HepG2 (cell line): ENCODE measurements around the gene FIBP. TPM values are rescaled to one million over a fixed set of nuclear protein-coding genes. Genes with fewer than 3 reads are reported as not detected.

Experiments used
- ATAC-seq: fragments of 200-7000 bp; cut with Tn5 transposase; 3 replicates; pipeline ENCODE4 v1.9.1; 2020; ENCODE audit warnings: mild to moderate bottlenecking, moderate library complexity
- BruUV-seq: library from RNA; stranded (reverse); fragments of 400-500 nt; replicated peaks from 2 replicates; lab custom pipeline; 2021; lab: Mats Ljungman, UMichigan
- CTCF ChIA-PET: fragments of 300-600 bp; formaldehyde crosslinking; extraction: SDS; loops from one replicate; lab custom pipeline; 2021; ENCODE audit warnings: low total read pairs, inconsistent platforms, low intra/inter-chr PET ratio; lab: Yijun Ruan, JAX
- POLR2A ChIA-PET: fragments of 350-600 bp; sonication (Branson Sonifier 250); formaldehyde crosslinking; loops from one replicate; lab custom pipeline; 2020; ENCODE audit warnings: antibody characterized with exemption, inconsistent platforms; lab: Yijun Ruan, JAX
- DNase-seq: peaks from one replicate; pipeline ENCODE4 v3.0.0-alpha.2; 2015; ENCODE audit warnings: low spot score
- FAIRE-seq: peaks from 3 replicates; lab custom pipeline; 2011; peaks lifted over from hg19 to GRCh38; lab: Jason Lieb, UNC
- H2AFZ ChIP-seq: one replicate; pipeline ENCODE4 v1.6.1; 2011; ENCODE audit warnings: low read length, inconsistent platforms
- H3K27ac ChIP-seq: fragments of 300-600 bp; 3 replicates; pipeline ENCODE4 v1.8.0; 2011; ENCODE audit warnings: mixed run types, mild to moderate bottlenecking, mixed read lengths, low read length, inconsistent platforms; ENCODE audit not compliant: insufficient read depth; ENCODE audit errors: extremely low read length
- H3K27me3 ChIP-seq, 2 experiments: fragments of 200-600 bp in 1 of 2; 2 replicates in 1 of 2; 3 replicates in 1 of 2; pipeline versions ENCODE4 v1.6.0 to v1.8.0; 2011; ENCODE audit warnings: low read length in 2 of 2, mild to moderate bottlenecking in 2 of 2, moderate library complexity in 2 of 2, inconsistent platforms in 1 of 2; ENCODE audit not compliant: insufficient read depth in 2 of 2, control insufficient read depth in 1 of 2
- H3K36me3 ChIP-seq, 2 experiments: fragments of 200-600 bp in 1 of 2; replicated peaks in 1 of 2; 2 replicates in 1 of 2; 3 replicates in 1 of 2; pipeline versions ENCODE4 v1.5.1 to v1.8.0; 2011; ENCODE audit warnings: low read length in 2 of 2, inconsistent platforms in 1 of 2; ENCODE audit not compliant: insufficient read depth in 2 of 2, control insufficient read depth in 1 of 2
- H3K4me1 ChIP-seq: 2 replicates; pipeline ENCODE4 v1.5.1; 2012; ENCODE audit warnings: low read length, inconsistent platforms; ENCODE audit not compliant: insufficient read depth
- H3K4me2 ChIP-seq: 2 replicates; pipeline ENCODE4 v1.6.0; 2011; ENCODE audit warnings: low read depth, low read length, inconsistent platforms
- H3K4me3 ChIP-seq, 3 experiments: fragments of 200-600 bp in 1 of 3; sonication (generic), shearing (Covaris generic) in 1 of 3; replicated peaks in 1 of 3; 2 replicates each; pipeline ENCODE4 v1.5.1; 2011 to 2016; ENCODE audit warnings: low read length in 3 of 3, inconsistent platforms in 2 of 3, low read depth in 2 of 3, mild to moderate bottlenecking in 2 of 3, control low read depth in 1 of 3, mixed read lengths in 1 of 3; ENCODE audit not compliant: insufficient read depth in 1 of 3
- H3K79me2 ChIP-seq: one replicate; pipeline ENCODE4 v1.6.1; 2011; ENCODE audit warnings: low read length, inconsistent platforms; ENCODE audit not compliant: insufficient read depth
- H3K9ac ChIP-seq: 2 replicates; pipeline ENCODE4 v1.6.0; 2011; ENCODE audit warnings: mild to moderate bottlenecking, low read depth, low read length, inconsistent platforms; ENCODE audit not compliant: insufficient read depth
- H3K9me3 ChIP-seq: 2 replicates; pipeline ENCODE4 v1.5.1; 2012; ENCODE audit warnings: mild to moderate bottlenecking, low read length
- H4K20me1 ChIP-seq: 2 replicates; pipeline ENCODE4 v1.6.0; 2011; ENCODE audit warnings: inconsistent platforms, mild to moderate bottlenecking, low read length, moderate library complexity; ENCODE audit not compliant: insufficient read depth
- ARID2 ChIP-seq: sonication (generic); formaldehyde crosslinking; IDR thresholded peaks from 2 replicates; pipeline ENCODE4 v1.8.1; 2022; ENCODE audit warnings: mild to moderate bottlenecking, missing genetic modification reagents, borderline replicate concordance
- ARNT2 ChIP-seq: sonication (generic); formaldehyde crosslinking; IDR thresholded peaks from 2 replicates; pipeline ENCODE4 v1.8.0; 2022; ENCODE audit warnings: mild to moderate bottlenecking, low read depth, missing genetic modification reagents, moderate library complexity
- ESRRA ChIP-seq: sonication (generic); formaldehyde crosslinking; IDR thresholded peaks from 2 replicates; pipeline ENCODE4 v1.5.1; 2020; ENCODE audit warnings: mild to moderate bottlenecking, low read depth, missing genetic modification reagents
- HES4 ChIP-seq: sonication (generic); formaldehyde crosslinking; IDR thresholded peaks from 2 replicates; pipeline ENCODE4 v1.9.0; 2021; ENCODE audit warnings: mild to moderate bottlenecking, missing genetic modification reagents, borderline replicate concordance
- NKX3-1 ChIP-seq: sonication (generic); formaldehyde crosslinking; IDR thresholded peaks from 2 replicates; pipeline ENCODE4 v1.5.0; 2020; ENCODE audit warnings: missing genetic modification reagents
- RFXANK ChIP-seq: IDR thresholded peaks from 2 replicates; pipeline ENCODE4 v1.6.1; 2016
- TP53 ChIP-seq: sonication (generic); formaldehyde crosslinking; conservative IDR thresholded peaks from 2 replicates; pipeline ENCODE4 v1.4.0; 2020; ENCODE audit warnings: missing genetic modification reagents
- ZBTB1 ChIP-seq: sonication (generic); formaldehyde crosslinking; IDR thresholded peaks from 2 replicates; pipeline ENCODE4 v1.4.0; 2020; ENCODE audit warnings: missing genetic modification reagents, borderline replicate concordance
- ZFP36L1 ChIP-seq: sonication (generic); formaldehyde crosslinking; IDR thresholded peaks from 2 replicates; pipeline ENCODE4 v1.8.0; 2022; ENCODE audit warnings: mild to moderate bottlenecking, missing genetic modification reagents, moderate library complexity
- ZFYVE20 ChIP-seq: sonication (generic); formaldehyde crosslinking; IDR thresholded peaks from 2 replicates; pipeline ENCODE4 v1.8.0; 2023; ENCODE audit warnings: low read depth, mild to moderate bottlenecking, moderate library complexity, missing genetic modification reagents, borderline replicate concordance
- ZNF12 ChIP-seq: sonication (generic); formaldehyde crosslinking; IDR thresholded peaks from 2 replicates; pipeline ENCODE4 v1.5.0; 2020; ENCODE audit warnings: missing genetic modification reagents
- ZNF235 ChIP-seq: sonication (generic); formaldehyde crosslinking; IDR thresholded peaks from 2 replicates; pipeline ENCODE4 v1.8.1; 2023; ENCODE audit warnings: mild to moderate bottlenecking, missing genetic modification reagents, borderline replicate concordance
- ZNF563 ChIP-seq: sonication (generic); formaldehyde crosslinking; IDR thresholded peaks from 2 replicates; pipeline ENCODE4 v1.8.0; 2022; ENCODE audit warnings: mild to moderate bottlenecking, moderate library complexity, missing genetic modification reagents
- ZXDC ChIP-seq: sonication (generic); formaldehyde crosslinking; IDR thresholded peaks from 2 replicates; pipeline ENCODE4 v1.5.0; 2020; ENCODE audit warnings: mild to moderate bottlenecking, missing genetic modification reagents
- WGBS: methylation state at CpG from one replicate; pipeline ENCODE4 v1.1.6; 2017; ENCODE audit warnings: low lambda C conversion rate; 5-methylcytosine and 5-hydroxymethylcytosine counted together
- in situ Hi-C: cut with HindIII; loops from 2 replicates; pipeline ENCODE4 v1.10.0; 2017; ENCODE audit warnings: low pct_unique_long_range_greater_than_20kb; ENCODE audit not compliant: extremely low pct_ligation_motif_present
- intact Hi-C: fragments of 100-400 bp; cut with micrococcal nuclease; formaldehyde crosslinking; loops from one replicate; pipeline ENCODE4 v1.10.0; 2022; ENCODE audit not compliant: unreplicated experiment
- polyA plus RNA-seq, 8 experiments: library from polyadenylated mRNA; depleted of rRNA in 3 of 8; stranded (reverse) in 7 of 8; unstranded in 1 of 8; fragments of >200 nt; fragmentation: Illumina TruSeq in 4 of 8; extraction: Trizol in 4 of 8; gene quantifications; 2 replicates each; pipeline versions ENCODE4 v1.2.1 to v1.2.3, GENCODE V29; 2011 to 2016; ENCODE audit warnings: low read depth in 4 of 8, missing spikeins in 1 of 8, mixed read lengths in 1 of 8; ENCODE audit not compliant: insufficient read depth in 1 of 8
- total RNA-seq, 5 experiments: library from RNA; depleted of rRNA; stranded (reverse); fragments of >200 nt; fragmentation: Illumina TruSeq; extraction: Trizol; gene quantifications; 2 replicates each; pipeline ENCODE4 v1.2.3, GENCODE V29; 2016; ENCODE audit warnings: low read depth in 1 of 5
- TF ChIP-seq, protein P1 (sequence below): sonication (generic); formaldehyde crosslinking; IDR thresholded peaks from 2 replicates; pipeline ENCODE4 v1.4.0; 2020; ENCODE audit warnings: mild to moderate bottlenecking, missing genetic modification reagents
- TF ChIP-seq, protein P2 (sequence below): sonication (generic); formaldehyde crosslinking; IDR thresholded peaks from 2 replicates; pipeline ENCODE4 v1.8.0; 2023; ENCODE audit warnings: mild to moderate bottlenecking, missing genetic modification reagents

FIBP gene
- total and polyA plus RNA-seq, 2 of the 13 experiments (the other 11 are each of a cell fraction or from before 2014, with no cell fraction given), result 42.9 to 62.1 TPM

DNA sequence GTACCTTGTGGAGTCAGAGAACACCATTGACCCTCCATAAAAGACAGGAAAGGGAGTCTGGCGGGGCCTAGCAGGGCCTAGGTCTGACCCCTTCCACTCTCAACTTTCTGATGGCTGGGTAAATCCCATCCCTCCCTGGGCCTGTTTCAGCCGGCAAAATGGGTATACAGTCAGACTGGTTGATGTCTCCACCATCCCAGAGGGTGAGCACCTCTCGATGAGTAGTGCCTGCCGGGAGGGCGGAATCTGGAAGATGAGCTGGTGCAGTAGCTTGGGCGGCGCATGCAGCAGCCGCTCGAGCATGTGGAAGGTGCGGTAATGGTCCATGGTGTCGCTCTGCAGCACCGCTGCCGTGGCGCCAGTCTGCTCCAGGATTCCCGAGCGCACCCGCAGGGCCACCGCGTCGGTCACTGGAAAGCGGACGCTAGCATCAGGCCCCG, 528 bp downstream of the FIBP start:
- WGBS, result 0% methylated on average over 14 of the region's 23 CpGs
- 0 out of 2 replicates have a peak, but pooled peaks have one; percentile 24 for TF ChIP-seq ZFYVE20
- no peak for TF ChIP-seq TP53
- 0 out of 2 replicates have a peak, but pooled peaks have one; percentile 10 for TF ChIP-seq NKX3-1 (CRISPR knock-in tag)
- TF ChIP-seq ZFP36L1 (CRISPR knock-in tag), result 0 out of 2 replicates have a peak, but pooled peaks have one; percentile 49
- TF ChIP-seq ZNF12, result peak; percentile 22; the same call in 1 of the 2 replicates
- 0 out of 2 replicates have a peak, but pooled peaks have one; percentile 16 for TF ChIP-seq ESRRA
- peak; percentile 43; the same call in 1 of the 2 replicates for TF ChIP-seq ZXDC
- 0 out of 2 replicates have a peak, but pooled peaks have one; percentile 27 for TF ChIP-seq ZNF235 (CRISPR knock-in tag)
- peak; percentile 12; the same call in 1 of the 2 replicates for TF ChIP-seq ARNT2 (CRISPR knock-in tag)
- peak; percentile 28; the same call in 1 of the 2 replicates for TF ChIP-seq HES4 (CRISPR knock-in tag)
- TF ChIP-seq ZBTB1 (CRISPR knock-in tag), result no peak
- TF ChIP-seq, protein P1, sequence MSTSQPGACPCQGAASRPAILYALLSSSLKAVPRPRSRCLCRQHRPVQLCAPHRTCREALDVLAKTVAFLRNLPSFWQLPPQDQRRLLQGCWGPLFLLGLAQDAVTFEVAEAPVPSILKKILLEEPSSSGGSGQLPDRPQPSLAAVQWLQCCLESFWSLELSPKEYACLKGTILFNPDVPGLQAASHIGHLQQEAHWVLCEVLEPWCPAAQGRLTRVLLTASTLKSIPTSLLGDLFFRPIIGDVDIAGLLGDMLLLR (CRISPR knock-in tag), result peak; percentile 68; the same call in 1 of the 2 replicates
- TF ChIP-seq, protein P2, sequence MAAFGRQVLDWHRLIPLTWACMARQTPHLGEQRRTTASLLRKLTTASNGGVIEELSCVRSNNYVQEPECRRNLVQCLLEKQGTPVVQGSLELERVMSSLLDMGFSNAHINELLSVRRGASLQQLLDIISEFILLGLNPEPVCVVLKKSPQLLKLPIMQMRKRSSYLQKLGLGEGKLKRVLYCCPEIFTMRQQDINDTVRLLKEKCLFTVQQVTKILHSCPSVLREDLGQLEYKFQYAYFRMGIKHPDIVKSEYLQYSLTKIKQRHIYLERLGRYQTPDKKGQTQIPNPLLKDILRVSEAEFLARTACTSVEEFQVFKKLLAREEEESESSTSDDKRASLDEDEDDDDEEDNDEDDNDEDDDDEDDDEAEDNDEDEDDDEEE (CRISPR knock-in tag), result peak; percentile 32; the same call in 1 of the 2 replicates
- 0 out of 2 replicates have a peak, but pooled peaks have one; percentile 2 for TF ChIP-seq ARID2 (CRISPR knock-in tag)
- 0 out of 2 replicates have a peak, but pooled peaks have one; percentile 44 for TF ChIP-seq ZNF563 (CRISPR knock-in tag)
- no peak for TF ChIP-seq RFXANK (CRISPR knock-in tag)

More for the DNA sequence above, 528 bp downstream of the FIBP start:
- H3K9me3 ChIP-seq, result no peaks in the 10 kb centered on the region
- POLR2A ChIA-PET, result interaction anchor here (0.6 to 7.6 kb wide), 31 partner anchors 9 to 235 kb away, joined by 3 to 95 read pairs (median 5); partner anchors contain the start of genes BANF1, C11orf68, CFL1 and EFEMP2
- H3K9ac ChIP-seq, result peak overlapping the region; percentile 70
- peak overlapping the region; percentile 96 for H3K4me2 ChIP-seq
- ATAC-seq (peak; percentile 6), DNase-seq (no peak), FAIRE-seq (no peak)
- peaks cover 67% of the 10 kb centered on the region for H3K4me1 ChIP-seq
- peak overlapping the region; percentile 74 to 91 (median 87) for H3K4me3 ChIP-seq
- CTCF ChIA-PET, result interaction anchor here (1.1 to 6.9 kb wide), 5 partner anchors 11 to 143 kb away, joined by 3 to 63 read pairs (median 4); no protein-coding TSS in a partner anchor
- H3K27ac ChIP-seq, result peak overlapping the region; percentile 37
- H3K27me3 ChIP-seq, result no peaks in the 10 kb centered on the region; a peak in 1 of 5 replicates
- intact Hi-C loops, result loop anchor here (1.0 to 5.0 kb wide), 4 partner anchors 29 to 102 kb away; partner anchors contain the start of genes CFL1 and SART1
- BruUV-seq, result TSS peak; percentile 54
- H3K79me2 ChIP-seq, result peaks cover 5% of the 10 kb centered on the region
- no peaks in the 10 kb centered on the region for H4K20me1 ChIP-seq
- H2AFZ ChIP-seq, result no peak overlapping the region
- in situ Hi-C loops, result no loop called here
- peaks cover 4 to 16% of the 10 kb centered on the region in 2 experiments; a peak in 4 of 5 replicates for H3K36me3 ChIP-seq
